ENCODE measurements around the gene PCSK1. TPM values are rescaled to one million over a fixed set of nuclear protein-coding genes. Genes with fewer than 3 reads are reported as not detected.
"Not testable (repeated sequence)": the region's sequence is repeated elsewhere in the genome, so short reads cannot be mapped to it uniquely, and the experiment has no call there.

PCSK1 gene
- total RNA-seq, 1 donor from 2014 or later, result 0.52 TPM

GRCh38 chr5:96370976-96371375 is 62.1 kb downstream of the PCSK1 start:
- ATAC-seq, result no peak

- ATAC-seq, result not testable (repeated sequence)
Measured at GRCh38 chr5:96367337-96367736, 65.7 kb downstream of the PCSK1 start.

- no peak for ATAC-seq
Measured at GRCh38 chr5:96354237-96354636, 78.8 kb downstream of the PCSK1 start.

GRCh38 chr5:96353220-96353619 is 79.8 kb downstream of the PCSK1 start:
- no peak for ATAC-seq

GRCh38 chr5:96350678-96351077 is 82.4 kb downstream of the PCSK1 start:
- ATAC-seq, result no peak

- no peak for ATAC-seq
Measured at GRCh38 chr5:96348536-96348935, 84.5 kb downstream of the PCSK1 start.

- no peak for ATAC-seq
Measured at GRCh38 chr5:96347502-96348292, 85.4 kb downstream of the PCSK1 start.

GRCh38 chr5:96344678-96345577 is 88.1 kb downstream of the PCSK1 start:
- peak; percentile 88 for ATAC-seq

- no peak for ATAC-seq
Measured at GRCh38 chr5:96343094-96343493, 90.0 kb downstream of the PCSK1 start.

GRCh38 chr5:96342581-96342980 is 90.5 kb downstream of the PCSK1 start:
- ATAC-seq, result no peak

Other genes starting within 250 kb of the PCSK1 start
- gene CAST, start 229.1 kb upstream of the PCSK1 start, total RNA-seq, result 433 TPM

Data from esophagus mucosa (tissue), 1 donor.